Thoracic aorta (tissue), 2 donors: Measurements from ENCODE around the gene DNMT3L. TPM values are rescaled to one million over a fixed set of nuclear protein-coding genes. Genes with fewer than 3 reads are reported as not detected.
"Not testable (repeated sequence)": the region's sequence is repeated elsewhere in the genome, so short reads cannot be mapped to it uniquely, and the experiment has no call there.

Experiments used
- ATAC-seq: fragments of 150-250 bp; one replicate; pipeline ENCODE4 v1.8.0; 2017; ENCODE audit warnings: low read depth; ENCODE audit not compliant: insufficient number of reproducible peaks, low FRiP score
- DNase-seq: peaks from one replicate; pipeline ENCODE4 v3.0.0-alpha.2; 2020; ENCODE audit warnings: low spot score
- H3K27ac ChIP-seq, 2 donors: fragments of 200-600 bp; sonication (generic); 1 replicate in 1 of 2; 2 replicates in 1 of 2; pipeline ENCODE4 v1.5.1; 2016; ENCODE audit warnings: mild to moderate bottlenecking in 2 of 2, moderate library complexity in 2 of 2
- H3K27me3 ChIP-seq: fragments of 200-600 bp; sonication (generic); replicated peaks from 2 replicates; pipeline ENCODE4 v1.6.0; 2016; ENCODE audit warnings: mild to moderate bottlenecking; ENCODE audit not compliant: insufficient read depth
- H3K36me3 ChIP-seq: fragments of 200-600 bp; sonication (generic); one replicate; pipeline ENCODE4 v1.5.1; 2016
- H3K4me1 ChIP-seq, 2 donors: fragments of 200-600 bp; sonication (generic); 1 replicate in 1 of 2; 2 replicates in 1 of 2; pipeline versions ENCODE4 v1.5.1 to v1.6.0; 2016; ENCODE audit warnings: low read depth in 2 of 2, mild to moderate bottlenecking in 1 of 2; ENCODE audit not compliant: control insufficient read depth in 1 of 2
- H3K4me3 ChIP-seq: fragments of 200-600 bp; sonication (generic); 2 replicates; pipeline ENCODE4 v1.5.1; 2016; ENCODE audit warnings: mild to moderate bottlenecking
- H3K9me3 ChIP-seq: fragments of 200-600 bp; sonication (generic); 2 replicates; pipeline ENCODE4 v1.5.1; 2016
- CTCF ChIP-seq: fragments of 200-600 bp; sonication (generic); IDR thresholded peaks from one replicate; pipeline ENCODE4 v1.5.1; 2019; ENCODE audit warnings: antibody characterized with exemption
- total RNA-seq, 2 donors: library from RNA; depleted of rRNA; stranded (reverse); fragments of >200 nt; gene quantifications; one replicate each; pipeline versions ENCODE4 v1.1.0 to v1.2.3, GENCODE V29; 2016

The DNMT3L gene
- total RNA-seq, 2 donors from 2014 or later = not detected

- no peak for TF ChIP-seq CTCF
- H3K27ac ChIP-seq = peak overlapping the region in 1 of 2 donors; percentile 59
- no peak overlapping the region for H3K4me3 ChIP-seq
- peaks cover 26 to 49% of the 10 kb centered on the region in 2 donors for H3K4me1 ChIP-seq
- H3K36me3 ChIP-seq = no peaks in the 10 kb centered on the region
- ATAC-seq (no peak), DNase-seq (no peak)
- no peaks in the 10 kb centered on the region for H3K27me3 ChIP-seq
- H3K9me3 ChIP-seq = no peaks in the 10 kb centered on the region
These were observed 42.4 kb upstream of the DNMT3L start for GRCh38 chr21:44304011-44304616.

- Histone ChIP-seq H3K36me3 (no peaks in the 10 kb centered on the region), H3K4me3 (no peak overlapping the region), H3K9me3 (no peaks in the 10 kb centered on the region), H3K4me1 (peaks cover 28 to 50% of the 10 kb centered on the region in 2 donors), H3K27ac (peak overlapping the region; percentile 8 to 59), H3K27me3 (no peaks in the 10 kb centered on the region)
- no peak for TF ChIP-seq CTCF
- ATAC-seq (no peak), DNase-seq (no peak)
These were observed 41.8 kb upstream of the DNMT3L start for GRCh38 chr21:44303490-44303981.

DNA sequence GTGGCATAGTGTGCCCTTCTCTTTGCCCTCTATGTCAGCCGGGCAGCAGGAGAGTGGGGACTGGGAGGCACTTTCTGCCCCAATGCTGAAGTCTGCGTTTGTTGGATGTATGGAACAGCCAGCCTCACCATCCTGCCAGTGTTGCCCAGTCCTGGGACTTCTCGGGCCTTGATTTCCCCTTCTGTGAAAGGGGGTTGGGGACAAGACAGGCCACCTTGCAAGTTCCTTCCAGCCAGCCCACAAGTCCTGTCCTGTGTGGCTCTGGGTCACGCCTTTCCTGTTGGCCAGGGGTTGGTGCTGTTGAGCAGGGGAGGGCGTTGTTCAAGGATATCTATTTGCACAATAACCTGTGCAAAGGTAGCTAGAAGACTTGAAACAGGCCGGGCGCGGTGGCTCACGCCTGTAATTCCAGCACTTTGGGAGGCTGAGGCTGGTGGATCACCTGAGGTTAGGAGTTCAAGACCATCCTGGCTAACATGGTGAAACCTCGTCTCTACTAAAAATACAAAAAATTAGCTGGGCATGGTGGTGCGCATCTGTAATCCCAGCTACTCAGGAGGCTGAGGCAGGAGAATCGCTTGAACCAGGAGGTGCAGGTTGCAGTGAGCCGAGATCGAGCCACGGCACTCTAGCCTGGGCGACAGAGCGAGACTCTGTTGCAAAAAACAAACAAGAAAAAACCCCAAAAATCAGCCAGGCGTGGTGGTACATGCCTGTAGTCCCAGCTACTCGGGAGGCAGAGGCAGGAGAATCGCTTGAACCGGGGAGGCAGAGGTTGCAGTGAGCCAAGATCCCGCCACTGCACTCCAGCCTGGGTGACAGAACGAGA, 41.1 kb upstream of the DNMT3L start:
- H3K27me3 ChIP-seq, H3K9me3 ChIP-seq, H3K4me3 ChIP-seq, DNase-seq, ATAC-seq, H3K36me3 ChIP-seq, H3K27ac ChIP-seq: not testable (repeated sequence)
- peaks cover 28 to 51% of the 10 kb centered on the region in 2 donors for H3K4me1 ChIP-seq

DNA sequence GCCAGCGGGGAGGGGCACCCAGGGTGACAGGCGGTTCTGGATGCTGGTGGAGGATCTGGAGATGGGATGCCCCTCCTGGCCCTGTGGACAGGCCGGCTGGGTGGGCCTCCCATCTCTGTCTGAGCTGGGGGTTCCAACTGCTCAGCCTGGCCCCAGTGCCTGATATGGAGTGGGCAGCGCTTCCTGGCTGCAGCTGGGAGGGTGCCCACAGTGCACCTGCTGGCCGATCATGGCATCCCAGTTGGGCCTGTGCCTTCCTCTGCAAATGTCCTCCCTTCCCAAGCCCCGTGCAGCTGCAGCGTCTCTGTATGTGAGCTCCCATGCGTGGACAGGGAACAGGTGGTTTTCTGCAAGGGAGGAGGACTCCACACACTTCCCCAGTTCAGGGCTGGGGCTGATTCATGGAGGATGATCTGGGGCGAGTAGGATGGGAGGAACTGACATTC, 40.3 kb upstream of the DNMT3L start:
- DNase-seq = no peak
- ATAC-seq = no peak
- Histone ChIP-seq H3K9me3 (no peaks in the 10 kb centered on the region), H3K36me3 (no peaks in the 10 kb centered on the region), H3K27me3 (no peaks in the 10 kb centered on the region), H3K4me3 (no peak overlapping the region), H3K27ac (no peak overlapping the region), H3K4me1 (peaks cover 28 to 57% of the 10 kb centered on the region in 2 donors)
- no peak for TF ChIP-seq CTCF

- ATAC-seq (no peak), DNase-seq (no peak)
- TF ChIP-seq CTCF = no peak
- no peaks in the 10 kb centered on the region for H3K27me3 ChIP-seq
- H3K9me3 ChIP-seq = no peaks in the 10 kb centered on the region
- H3K36me3 ChIP-seq = no peaks in the 10 kb centered on the region
- peak overlapping the region; percentile 74 to 77 for H3K27ac ChIP-seq
- H3K4me3 ChIP-seq = peak overlapping the region; percentile 83
- H3K4me1 ChIP-seq = peaks cover 28 to 57% of the 10 kb centered on the region in 2 donors
These were observed 39.4 kb upstream of the DNMT3L start for GRCh38 chr21:44301141-44301540.
